Astrocyte (in vitro differentiated cells and primary cell): Measurements from ENCODE around the gene EXOC6B.

Experiments
- EZH2 ChIP-seq: IDR thresholded peaks from 2 replicates; pipeline ENCODE4 v1.6.1; 2012; ENCODE audit warnings: mild to moderate bottlenecking, low read length, inconsistent platforms; ENCODE audit not compliant: insufficient read depth
- TF ChIP-seq, protein P1 (sequence below): IDR thresholded peaks from 2 replicates; pipeline ENCODE4 v1.5.1; 2011; ENCODE audit warnings: low read depth, mild to moderate bottlenecking, inconsistent platforms, low read length, moderate library complexity; ENCODE audit not compliant: insufficient read depth

DNA sequence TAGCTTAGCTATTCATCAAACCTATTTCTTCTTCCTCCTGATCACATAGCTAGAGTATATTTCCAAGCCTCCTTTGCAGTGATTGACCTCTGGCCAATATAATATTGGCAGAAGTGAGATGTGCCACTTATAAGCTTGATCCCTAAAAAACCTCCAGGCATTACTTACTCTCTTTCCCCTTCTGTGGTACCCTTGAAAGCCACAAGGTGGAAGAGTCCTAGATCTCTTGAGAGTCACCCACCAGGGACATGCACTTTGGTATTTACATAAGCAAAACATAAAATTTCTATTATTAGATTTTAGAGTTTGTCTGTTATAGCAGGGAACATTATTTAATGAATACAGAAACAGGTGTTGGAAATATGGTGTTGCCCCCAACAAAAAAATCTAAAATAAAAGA lies 112.0 kb downstream of the EXOC6B start:
- TF ChIP-seq, protein P1, sequence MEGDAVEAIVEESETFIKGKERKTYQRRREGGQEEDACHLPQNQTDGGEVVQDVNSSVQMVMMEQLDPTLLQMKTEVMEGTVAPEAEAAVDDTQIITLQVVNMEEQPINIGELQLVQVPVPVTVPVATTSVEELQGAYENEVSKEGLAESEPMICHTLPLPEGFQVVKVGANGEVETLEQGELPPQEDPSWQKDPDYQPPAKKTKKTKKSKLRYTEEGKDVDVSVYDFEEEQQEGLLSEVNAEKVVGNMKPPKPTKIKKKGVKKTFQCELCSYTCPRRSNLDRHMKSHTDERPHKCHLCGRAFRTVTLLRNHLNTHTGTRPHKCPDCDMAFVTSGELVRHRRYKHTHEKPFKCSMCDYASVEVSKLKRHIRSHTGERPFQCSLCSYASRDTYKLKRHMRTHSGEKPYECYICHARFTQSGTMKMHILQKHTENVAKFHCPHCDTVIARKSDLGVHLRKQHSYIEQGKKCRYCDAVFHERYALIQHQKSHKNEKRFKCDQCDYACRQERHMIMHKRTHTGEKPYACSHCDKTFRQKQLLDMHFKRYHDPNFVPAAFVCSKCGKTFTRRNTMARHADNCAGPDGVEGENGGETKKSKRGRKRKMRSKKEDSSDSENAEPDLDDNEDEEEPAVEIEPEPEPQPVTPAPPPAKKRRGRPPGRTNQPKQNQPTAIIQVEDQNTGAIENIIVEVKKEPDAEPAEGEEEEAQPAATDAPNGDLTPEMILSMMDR = no peak
- no peak for TF ChIP-seq EZH2
